SIG-M5 treated with dmso at 0.1 percent for 504 hours (cell line): ENCODE measurements around the gene LYRM2.
"Not testable (repeated sequence)": the region's sequence is repeated elsewhere in the genome, so short reads cannot be mapped to it uniquely, and the experiment has no call there.

Source experiments
- DNase-seq: peaks from one replicate; lab custom pipeline; 2025; ENCODE audit not compliant: unreplicated experiment; lab: John Stamatoyannopoulos, UW

The LYRM2 gene

DNA sequence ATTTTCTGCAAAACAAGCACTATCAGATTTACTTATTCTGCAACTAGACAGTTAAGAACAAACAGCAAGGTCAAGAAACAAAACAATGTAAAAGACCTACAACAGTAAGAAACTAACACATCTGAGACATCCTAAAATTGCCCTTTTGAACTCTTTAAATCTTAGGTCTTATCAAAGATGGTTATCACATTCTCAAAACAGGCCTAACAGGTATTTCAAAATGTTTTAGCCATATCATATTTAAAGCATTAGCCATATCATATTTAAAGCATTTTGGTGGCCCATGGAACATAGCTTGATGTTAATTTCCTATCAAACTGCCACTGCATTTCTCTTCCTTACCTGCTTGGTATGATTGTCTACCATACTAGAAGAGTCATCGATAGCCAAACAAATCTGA lies 11.1 kb upstream of the LYRM2 start:
- DNase-seq = no peak

DNA sequence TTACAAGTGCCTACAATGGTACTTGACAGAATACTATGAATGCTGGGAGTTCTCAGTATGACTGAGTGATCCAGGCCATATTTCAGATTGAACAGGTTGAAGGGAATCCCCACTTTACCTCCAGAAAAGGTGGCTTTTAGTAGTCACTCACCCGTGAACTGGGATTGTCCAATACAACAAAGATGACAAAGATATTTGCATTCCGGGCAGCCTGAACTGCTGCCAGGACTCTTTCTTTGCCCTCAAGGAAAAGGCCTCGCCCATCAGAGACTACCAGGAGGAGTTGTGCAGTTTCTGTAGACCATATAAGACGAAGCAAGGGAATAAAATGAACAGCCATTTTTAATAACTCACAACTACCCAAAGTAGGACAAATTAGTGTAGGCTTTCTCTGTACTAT lies 6.3 kb upstream of the LYRM2 start:
- no peak for DNase-seq

DNA sequence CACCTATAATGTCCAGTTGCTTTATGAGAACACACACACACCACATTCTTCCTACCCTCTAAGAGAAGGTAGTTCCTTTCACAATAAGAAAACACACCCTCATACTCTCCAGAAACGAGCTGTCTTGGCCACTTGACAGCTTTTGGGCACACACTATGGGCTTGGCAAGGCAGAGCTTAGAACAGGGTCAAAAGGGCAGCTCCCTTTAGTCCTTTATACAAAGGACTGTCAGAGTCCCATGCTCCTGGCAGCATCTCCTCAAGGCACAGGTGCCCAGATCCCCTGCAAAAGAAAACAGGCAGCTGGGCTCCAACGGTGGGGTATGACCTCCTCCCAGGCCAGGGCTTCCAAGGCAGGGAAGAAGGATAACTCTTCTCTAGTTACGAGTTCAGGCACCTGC lies 4.9 kb upstream of the LYRM2 start:
- DNase-seq = no peak

DNA sequence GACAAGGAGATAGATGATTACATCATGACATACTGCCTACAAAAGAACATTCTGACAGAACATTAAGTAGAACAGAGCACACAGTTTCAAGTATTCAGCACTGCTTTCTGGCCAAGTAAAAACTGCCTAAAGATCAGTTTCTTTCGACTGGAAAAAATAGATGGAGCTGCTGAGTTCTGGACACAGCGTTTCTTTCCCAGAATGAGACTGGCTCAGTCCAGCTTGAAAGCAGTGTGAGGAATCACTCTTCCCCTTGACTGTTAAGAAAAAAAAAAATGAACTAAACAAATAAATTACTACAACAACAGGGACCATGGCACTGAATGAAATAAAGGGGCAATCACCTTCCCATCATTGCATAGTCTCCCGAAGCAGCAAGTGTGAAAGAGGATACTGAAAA lies 4.4 kb upstream of the LYRM2 start:
- no peak for DNase-seq

DNA sequence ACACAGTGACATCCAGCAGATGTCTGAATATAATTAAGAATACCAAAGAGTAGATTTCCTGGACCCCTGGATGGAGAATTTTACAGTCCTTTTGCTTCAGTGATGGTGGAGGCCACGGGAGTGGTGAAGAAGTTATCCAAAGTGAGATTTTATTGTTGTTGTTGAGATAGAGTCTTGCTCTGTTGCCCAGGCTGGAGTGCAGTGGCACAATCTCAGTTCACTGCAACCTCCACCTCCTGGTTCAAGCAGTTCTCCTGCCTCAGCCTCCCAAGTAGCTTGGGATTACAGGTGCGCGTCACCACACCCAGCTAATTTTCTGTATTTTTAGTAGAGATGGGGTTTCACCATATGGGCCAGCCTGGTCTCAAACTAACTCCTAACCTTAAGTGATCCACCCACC lies 3.0 kb upstream of the LYRM2 start:
- DNase-seq = not testable (repeated sequence)

DNA sequence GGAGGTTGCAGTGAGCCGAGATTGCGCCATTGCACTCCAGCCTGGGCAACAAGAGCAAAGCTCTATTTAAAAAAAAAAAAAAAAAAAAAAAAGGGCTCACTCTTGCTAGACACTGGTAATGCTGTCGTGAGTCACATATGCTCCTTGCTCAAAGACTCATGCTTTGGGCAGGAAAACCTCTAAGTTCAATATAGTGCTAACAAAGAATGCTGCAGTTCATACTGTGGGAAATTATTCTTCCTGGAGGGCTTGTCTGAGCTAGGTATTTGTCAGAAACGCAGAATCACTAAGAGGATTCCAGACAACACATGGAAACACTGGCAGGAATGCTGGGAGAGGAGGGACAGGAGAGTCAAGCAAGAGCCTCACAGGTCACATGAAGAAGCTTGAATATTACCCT lies 2.3 kb upstream of the LYRM2 start:
- no peak for DNase-seq

DNA sequence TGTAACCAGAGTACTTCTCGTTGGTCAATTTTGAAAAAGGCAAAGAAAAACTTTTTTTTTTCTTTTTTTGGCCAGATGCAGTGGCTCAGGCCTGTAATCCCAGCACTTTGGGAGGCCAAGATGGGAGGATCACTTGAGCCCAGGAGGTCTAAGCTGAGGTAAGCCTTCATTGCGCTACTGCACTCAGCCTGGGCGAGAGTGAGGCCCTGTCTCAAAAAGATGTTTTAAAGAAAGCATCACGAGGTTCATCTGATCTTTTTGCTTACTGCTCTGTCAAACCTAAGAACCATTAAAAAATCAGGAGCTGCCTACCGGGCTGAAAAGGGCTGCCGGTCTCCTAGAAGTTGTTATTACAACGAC lies 607 bp downstream of the LYRM2 start:
- no peak for DNase-seq

DNA sequence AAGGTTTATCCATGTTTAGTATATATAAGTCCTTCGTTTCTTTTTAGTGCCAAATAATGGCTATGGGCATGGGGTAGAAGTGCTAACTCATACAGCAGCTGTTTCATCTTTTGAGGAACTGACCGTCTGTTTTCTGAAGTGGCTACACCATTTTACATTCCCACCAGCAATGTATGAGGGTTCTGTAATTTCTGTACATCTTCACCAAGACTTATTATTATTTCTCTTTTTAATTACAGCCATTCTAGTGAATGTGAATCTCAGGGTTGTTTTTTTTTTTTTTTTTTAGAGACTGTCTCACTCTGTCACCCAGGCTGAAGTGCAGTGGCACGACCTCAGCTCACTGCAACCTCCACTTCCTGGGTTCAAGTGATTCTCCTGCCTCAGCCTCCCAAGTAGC lies 2.1 kb downstream of the LYRM2 start:
- not testable (repeated sequence) for DNase-seq

DNA sequence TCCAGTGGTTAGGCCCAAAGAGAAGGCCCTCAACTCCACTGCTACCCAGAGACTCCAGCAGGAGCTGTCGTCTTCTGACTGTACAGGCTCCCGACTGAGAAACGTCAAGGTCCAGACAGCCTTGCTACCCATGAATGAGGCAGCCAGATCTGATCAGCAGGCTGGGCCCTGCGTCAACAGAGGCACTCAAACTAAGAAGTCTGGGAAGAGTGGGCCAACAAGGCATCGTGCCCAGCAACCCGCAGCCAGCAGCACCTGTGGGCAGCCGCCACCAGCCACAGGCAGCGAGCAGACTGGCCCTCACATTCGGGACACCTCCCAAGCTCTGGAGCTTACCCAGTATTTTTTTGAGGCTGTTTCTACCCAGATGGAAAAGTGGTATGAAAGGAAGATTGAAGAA lies 8.1 kb downstream of the LYRM2 start:
- no peak for DNase-seq

DNA sequence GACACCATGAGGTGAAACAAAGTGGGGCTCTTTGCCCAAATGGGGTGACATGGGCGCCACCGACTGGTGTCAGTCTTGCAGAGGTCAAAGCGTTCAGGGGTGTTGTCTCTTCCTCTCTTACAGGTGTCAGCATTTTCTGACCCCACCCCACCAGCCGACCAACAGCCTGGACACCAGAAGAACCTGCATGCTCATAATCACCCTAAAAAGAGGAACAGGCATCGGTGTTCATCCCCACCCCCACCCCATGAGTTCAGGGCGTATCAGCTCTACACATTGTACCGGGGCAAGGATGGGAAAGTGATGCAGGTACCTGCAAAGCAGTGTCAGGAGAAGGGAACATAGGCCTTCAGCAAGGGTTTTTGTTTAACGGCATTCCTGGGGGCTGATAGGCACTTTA lies 14.8 kb downstream of the LYRM2 start:
- DNase-seq = no peak

DNA sequence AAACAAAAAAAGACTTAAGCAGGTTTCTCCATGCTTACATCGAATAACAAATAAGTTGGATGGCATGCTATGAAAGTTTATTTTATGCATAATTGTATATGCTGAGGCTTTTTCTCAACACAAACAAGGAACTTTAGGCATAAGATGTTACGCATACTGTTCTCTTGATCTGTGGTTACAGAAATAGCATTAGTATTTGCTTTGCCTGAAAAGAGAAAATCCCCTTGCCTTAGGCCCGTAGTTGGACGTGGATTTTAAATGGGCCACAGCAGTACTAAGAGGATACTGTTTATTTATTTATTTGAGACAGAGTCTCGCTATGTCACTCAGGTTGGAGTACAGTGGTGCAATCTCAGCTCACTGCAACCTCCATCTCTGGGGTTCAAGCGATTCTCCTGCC lies 19.0 kb downstream of the LYRM2 start:
- DNase-seq = no peak

DNA sequence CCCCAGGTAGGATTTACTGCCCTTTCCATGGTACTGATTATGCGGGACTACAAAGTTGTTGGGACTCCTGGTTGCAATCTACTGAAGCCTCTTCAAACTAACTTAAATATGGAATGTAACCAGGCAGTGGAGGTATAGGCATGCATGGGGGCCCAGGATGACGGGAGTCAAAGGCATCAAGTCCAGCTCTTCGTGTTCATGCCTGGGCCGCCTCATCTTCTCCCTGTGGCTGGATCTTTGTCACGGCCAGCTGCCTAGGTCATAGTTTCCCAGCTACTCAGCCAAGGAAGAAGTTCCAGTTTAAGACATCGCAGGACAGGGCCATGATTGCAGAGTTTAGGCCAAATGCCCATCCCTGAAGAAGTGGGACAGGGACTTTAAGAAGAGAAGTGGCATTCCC lies 20.5 kb downstream of the LYRM2 start:
- no peak for DNase-seq

DNA sequence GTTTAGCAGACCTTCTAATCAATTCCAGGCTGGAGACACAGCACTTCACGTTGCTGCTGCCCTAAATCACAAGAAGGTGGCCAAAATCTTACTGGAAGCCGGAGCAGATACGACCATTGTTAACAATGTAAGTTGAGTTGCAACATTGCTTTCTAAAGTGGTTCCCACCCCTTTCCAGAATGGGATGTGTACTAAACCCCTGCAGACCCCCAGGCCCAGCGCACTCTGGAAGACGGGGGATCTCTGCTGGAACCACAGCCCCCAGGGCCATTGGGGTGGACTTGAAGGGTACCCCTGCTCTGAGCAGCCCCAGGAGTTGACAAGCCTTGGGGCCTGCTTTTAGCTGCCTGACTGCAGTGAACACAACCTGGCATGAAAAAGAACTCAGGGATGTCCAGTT lies 22.0 kb downstream of the LYRM2 start:
- no peak for DNase-seq

DNA sequence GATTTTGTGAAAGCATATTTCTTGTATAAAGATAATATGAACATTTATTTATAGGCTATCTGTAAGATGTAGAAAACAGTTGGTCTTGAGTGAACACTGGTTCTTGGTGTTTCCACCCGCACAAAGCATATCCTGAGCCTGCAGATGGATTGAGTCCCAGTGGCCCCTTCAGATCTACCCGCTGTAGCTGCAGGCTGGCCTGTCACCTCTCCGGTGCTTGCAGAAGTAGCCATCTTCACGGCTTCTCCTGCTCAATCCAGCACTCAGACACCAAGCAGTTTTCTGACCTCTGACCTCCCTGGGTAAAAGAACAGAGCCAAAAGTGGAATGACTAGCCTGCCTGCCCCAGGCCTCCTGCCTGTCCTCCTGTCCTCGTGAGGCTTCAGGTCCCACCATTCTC lies 22.7 kb downstream of the LYRM2 start:
- DNase-seq = no peak

DNA sequence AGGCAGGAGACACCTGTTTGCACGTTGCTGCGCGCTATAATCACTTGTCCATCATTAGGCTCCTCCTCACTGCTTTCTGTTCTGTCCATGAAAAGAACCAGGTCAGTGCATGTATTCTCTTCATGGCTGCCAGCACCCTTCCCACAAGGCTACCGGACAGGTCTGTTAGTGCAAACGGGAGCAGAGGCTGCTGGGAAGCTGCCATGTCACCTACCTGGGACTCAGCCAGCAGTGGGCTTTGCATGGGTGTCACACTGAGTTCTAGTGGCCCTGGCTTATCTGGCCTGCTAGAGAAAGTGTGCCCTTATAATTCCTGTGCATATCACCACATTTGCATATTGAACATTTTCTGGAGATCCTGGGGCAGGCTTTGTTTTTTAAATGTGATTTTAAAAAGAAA lies 24.8 kb downstream of the LYRM2 start:
- no peak for DNase-seq

DNA sequence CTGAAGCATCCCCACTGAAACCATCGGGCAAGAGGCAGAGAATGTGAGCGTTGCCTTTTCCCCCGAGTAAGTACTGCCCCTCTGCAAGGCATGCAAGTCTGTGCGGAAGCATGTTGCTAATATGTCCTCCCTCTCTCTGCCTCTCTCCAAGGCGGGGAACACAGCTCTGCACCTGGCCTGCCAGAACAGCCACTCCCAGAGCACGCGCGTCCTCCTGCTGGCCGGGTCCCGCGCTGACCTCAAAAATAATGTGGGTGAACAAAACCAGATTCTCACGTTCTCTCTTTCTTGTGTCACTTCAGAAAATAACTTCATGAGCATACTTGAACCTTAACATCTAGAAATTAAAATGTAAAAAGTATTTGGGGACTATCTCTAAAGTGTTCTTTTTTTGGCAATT lies 26.4 kb downstream of the LYRM2 start:
- DNase-seq = no peak

DNA sequence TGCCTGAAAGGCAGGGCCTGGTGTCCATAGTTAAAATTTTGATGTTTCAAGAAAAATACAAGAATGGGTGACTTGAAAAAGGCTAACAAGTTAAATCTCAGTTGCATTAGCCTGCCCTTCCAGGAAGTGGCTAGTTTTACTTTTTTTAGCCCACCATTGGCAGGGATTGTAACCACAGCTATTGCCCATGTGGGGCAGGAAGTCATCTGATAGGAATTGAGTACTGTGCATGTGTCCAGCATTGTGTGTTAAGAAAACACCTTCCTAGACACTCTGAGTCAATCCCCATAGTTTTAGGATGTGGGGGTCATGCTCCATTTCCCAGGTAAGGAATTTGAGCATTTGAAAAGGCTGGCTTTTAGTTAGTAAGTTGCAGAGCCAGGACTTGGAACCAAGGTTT lies 26.9 kb downstream of the LYRM2 start:
- DNase-seq = no peak

DNA sequence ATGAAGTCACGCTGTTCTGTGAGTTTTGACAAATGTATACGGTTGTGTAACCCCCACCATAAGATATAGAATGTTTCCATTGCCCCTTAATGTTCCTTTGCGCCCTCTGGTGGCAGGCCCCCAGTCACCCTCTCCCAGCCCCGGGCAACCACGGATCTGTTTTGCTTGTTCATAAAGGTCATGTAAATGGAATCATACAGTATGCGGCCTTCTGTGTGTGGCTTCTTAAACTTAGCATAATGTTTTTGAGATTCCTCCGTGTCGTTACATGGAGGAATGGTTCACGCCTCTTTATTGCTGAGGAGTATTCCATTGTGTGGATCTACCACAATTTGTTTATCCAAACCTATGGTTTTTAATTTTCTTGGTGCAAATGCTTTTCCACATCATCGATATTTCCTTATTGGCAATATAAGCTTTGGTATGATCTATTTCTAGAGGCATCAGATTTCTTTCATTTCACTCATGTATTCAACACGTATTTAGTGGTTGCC lies 28.4 kb downstream of the LYRM2 start:
- peak; percentile 63 for DNase-seq

DNA sequence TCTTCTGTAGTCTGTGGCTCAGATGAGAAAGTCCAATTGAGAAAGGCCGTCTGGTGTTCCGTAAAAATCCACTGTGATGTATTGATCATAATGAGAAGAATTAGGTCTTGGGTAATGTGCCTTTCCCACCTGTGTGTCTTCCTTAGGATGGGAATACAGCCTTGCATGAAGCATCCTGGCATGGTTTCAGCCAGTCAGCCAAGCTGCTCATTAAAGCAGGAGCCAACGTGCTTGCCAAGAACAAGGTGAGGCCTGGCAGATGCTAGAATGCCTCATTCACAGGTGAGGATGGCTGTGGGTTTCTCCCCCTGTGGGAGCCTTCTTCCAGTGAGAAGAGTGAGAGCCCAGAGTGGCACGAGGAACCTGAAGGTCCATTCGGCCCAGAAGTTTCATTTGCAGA lies 32.7 kb downstream of the LYRM2 start:
- no peak for DNase-seq

DNA sequence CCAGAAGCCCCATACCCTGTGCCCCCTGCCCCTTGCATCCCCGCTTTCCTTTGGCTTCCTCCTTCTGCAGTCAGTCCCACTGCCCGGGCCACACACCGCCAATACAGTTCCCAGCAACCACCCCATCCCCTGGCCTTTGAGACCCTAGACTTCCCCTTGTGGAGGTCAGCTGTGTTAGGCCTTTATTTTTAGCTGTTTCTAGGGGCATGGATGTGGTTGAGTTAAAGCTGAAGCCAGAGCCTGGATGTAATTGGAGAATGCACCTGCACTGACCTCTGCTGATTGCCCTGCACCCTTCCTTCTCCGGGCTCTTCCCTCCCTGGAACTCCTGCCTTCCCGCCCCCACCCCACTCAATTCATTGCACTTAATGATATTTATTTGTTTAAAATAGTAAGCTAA lies 33.9 kb downstream of the LYRM2 start:
- no peak for DNase-seq

DNA sequence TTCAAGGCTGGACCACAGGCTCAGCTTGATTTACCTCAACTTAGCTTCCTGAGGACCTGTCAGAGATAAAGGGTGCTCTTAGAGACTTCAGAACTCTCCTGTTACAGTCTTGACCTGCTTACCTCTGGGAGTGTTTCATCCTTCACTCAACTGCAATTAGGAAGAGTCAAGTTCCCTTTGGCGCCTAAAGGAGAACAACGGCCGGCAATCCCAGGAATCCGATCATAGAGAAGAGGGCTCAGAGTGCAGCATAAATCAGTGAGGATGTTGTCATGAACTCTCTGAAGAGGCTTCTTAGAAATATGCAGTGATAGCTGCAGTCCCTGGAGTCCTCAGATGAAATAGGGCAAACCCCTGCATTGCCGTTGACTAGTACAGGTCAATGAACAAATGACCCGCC lies 36.4 kb downstream of the LYRM2 start:
- DNase-seq = no peak

DNA sequence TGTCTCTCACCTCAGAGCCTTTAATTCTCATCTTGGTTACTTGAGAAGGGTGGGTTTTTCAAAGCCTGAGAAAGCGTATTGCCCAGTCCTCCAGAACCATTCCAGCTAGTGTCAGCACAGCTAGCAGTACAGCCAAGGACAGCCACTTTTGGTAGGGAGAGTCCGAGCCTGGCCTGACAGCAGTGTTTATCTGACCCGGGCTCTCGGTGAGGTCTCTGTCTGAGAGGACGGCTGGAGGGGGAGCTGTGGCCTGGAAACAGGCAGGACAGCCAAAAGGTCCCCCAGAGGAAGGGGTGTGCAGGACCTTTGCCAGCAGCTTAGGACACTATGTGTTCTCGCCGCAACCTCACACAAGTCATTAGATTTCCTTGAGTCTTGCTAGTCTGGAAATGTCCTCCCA lies 38.8 kb downstream of the LYRM2 start:
- DNase-seq = no peak

DNA sequence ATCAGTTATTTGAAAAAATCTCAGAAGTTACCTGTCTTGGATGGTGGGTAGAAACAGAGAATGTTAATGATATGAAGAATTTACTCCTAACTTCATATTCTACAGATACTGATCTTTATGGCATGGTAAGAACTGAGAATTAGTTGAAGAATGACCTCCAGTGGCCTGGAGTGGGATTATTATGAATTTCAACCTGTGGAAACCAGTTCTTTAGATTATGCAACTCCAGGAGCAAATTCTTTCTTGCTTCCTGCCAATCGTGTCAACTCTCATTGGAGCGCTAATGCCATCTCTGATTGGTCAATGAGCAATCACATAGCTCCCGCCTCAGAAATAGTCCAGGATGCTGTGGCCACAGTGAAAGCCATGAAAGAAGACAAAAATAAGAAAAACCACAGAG lies 40.6 kb downstream of the LYRM2 start:
- DNase-seq = peak; percentile 47

DNA sequence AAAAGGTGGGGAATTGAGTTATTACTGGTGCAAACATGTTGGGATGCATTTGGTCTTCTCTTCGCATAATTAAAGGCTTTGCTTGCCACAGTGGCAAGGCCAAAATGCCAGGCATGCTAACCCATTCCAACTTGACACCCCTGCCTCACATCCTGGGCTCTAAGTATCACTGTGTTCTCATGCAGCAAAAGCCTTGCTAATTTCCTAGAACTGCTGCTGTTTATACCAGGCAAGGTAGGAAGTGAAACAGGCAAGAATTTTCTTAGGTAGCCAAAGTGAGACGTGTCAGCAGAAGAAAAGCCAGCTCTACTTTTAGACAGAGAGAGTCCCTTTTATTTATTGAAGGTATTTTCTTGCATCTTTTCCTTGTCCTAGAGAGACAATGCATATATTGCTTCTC lies 41.2 kb downstream of the LYRM2 start:
- no peak for DNase-seq
